H1 (cell line): ENCODE results near the gene NCAM1. TPM values are rescaled to one million over a fixed set of nuclear protein-coding genes. Genes with fewer than 3 reads are reported as not detected.

Experiments
- CTCF ChIA-PET: fragments of 300-600 bp; sonication (Branson Sonifier 250); formaldehyde crosslinking; loops from one replicate; lab custom pipeline; 2021; ENCODE audit not compliant: partially characterized antibody; lab: Charles Lee
- POLR2A ChIA-PET: fragments of 300-600 bp; sonication (Branson Sonifier 250); formaldehyde crosslinking; loops from one replicate; lab custom pipeline; 2021; ENCODE audit warnings: inconsistent platforms; ENCODE audit not compliant: partially characterized antibody; lab: Charles Lee
- DNase-seq, 2 experiments: peaks; one replicate each; pipeline versions ENCODE4 v3.0.0 to v3.0.0-alpha.2; 2010 to 2022; ENCODE audit warnings: low spot score in 2 of 2, low read depth in 1 of 2, mixed read lengths in 1 of 2
- FAIRE-seq: peaks from 2 replicates; lab custom pipeline; 2011; peaks lifted over from hg19 to GRCh38; lab: Jason Lieb, UNC
- H2AFZ ChIP-seq: 2 replicates; pipeline ENCODE4 v1.8.1; 2012; ENCODE audit warnings: low read length, inconsistent platforms
- H2AK5ac ChIP-seq: 2 replicates; pipeline ENCODE4 v1.6.1; 2013; ENCODE audit warnings: low read depth, low read length
- H2BK120ac ChIP-seq: replicated peaks from 2 replicates; pipeline ENCODE3; 2013; ENCODE audit warnings: low read depth, low read length, inconsistent platforms
- H2BK12ac ChIP-seq: 2 replicates; pipeline ENCODE4 v1.6.1; 2013; ENCODE audit warnings: low read depth, low read length
- H2BK15ac ChIP-seq: 2 replicates; pipeline ENCODE4 v1.6.1; 2013; ENCODE audit warnings: low read length
- H2BK20ac ChIP-seq: 2 replicates; pipeline ENCODE4 v1.6.1; 2013; ENCODE audit warnings: low read length
- H2BK5ac ChIP-seq: 2 replicates; pipeline ENCODE4 v1.6.1; 2013; ENCODE audit warnings: low read depth, low read length
- H3K14ac ChIP-seq: 2 replicates; pipeline ENCODE4 v1.6.1; 2013; ENCODE audit warnings: inconsistent platforms; ENCODE audit not compliant: insufficient read length
- H3K18ac ChIP-seq: 2 replicates; pipeline ENCODE4 v1.6.1; 2013; ENCODE audit warnings: low read length; ENCODE audit errors: extremely low read depth
- H3K23ac ChIP-seq: 2 replicates; pipeline ENCODE4 v1.6.1; 2013; ENCODE audit warnings: inconsistent platforms; ENCODE audit not compliant: insufficient read length
- H3K23me2 ChIP-seq: 2 replicates; pipeline ENCODE4 v1.6.1; 2013; ENCODE audit warnings: low read depth, low read length
- H3K27ac ChIP-seq: 2 replicates; pipeline ENCODE4 v1.6.1; 2011; ENCODE audit warnings: low read depth, low read length, inconsistent platforms
- H3K27me3 ChIP-seq, 4 experiments: replicated peaks in 1 of 4; 1 replicate in 1 of 4; 2 replicates in 3 of 4; pipeline versions ENCODE4 v1.6.1 to v1.8.1; 2011 to 2013; ENCODE audit warnings: low read length in 3 of 4, mild to moderate bottlenecking in 3 of 4, inconsistent platforms in 2 of 4, mixed read lengths in 2 of 4, moderate library complexity in 1 of 4; ENCODE audit not compliant: control insufficient read depth in 3 of 4, insufficient read depth in 3 of 4; ENCODE audit errors: extremely low read depth in 1 of 4
- H3K36me3 ChIP-seq, 4 experiments: 2 replicates each; pipeline versions ENCODE4 v1.6.1 to v1.8.1; 2011 to 2013; ENCODE audit warnings: mild to moderate bottlenecking in 4 of 4, low read length in 3 of 4, moderate library complexity in 2 of 4, control low read depth in 1 of 4, inconsistent platforms in 1 of 4; ENCODE audit not compliant: insufficient read depth in 4 of 4, control insufficient read depth in 2 of 4
- H3K4ac ChIP-seq: replicated peaks from 2 replicates; pipeline ENCODE3; 2013; ENCODE audit warnings: low read length, low read depth, mixed read lengths, inconsistent platforms; ENCODE audit not compliant: insufficient read length
- H3K4me1 ChIP-seq, 4 experiments: replicated peaks in 1 of 4; 1 replicate in 1 of 4; 2 replicates in 3 of 4; pipeline versions ENCODE4 v1.6.1 to v1.8.1; 2011 to 2013; ENCODE audit warnings: low read length in 3 of 4, inconsistent platforms in 2 of 4, mixed read lengths in 1 of 4; ENCODE audit not compliant: insufficient read depth in 4 of 4, control insufficient read depth in 3 of 4
- H3K4me2 ChIP-seq, 2 experiments: 2 replicates each; pipeline versions ENCODE4 v1.6.1 to v1.8.1; 2011 to 2013; ENCODE audit warnings: low read depth in 2 of 2, low read length in 2 of 2, control low read depth in 1 of 2, inconsistent platforms in 1 of 2, mild to moderate bottlenecking in 1 of 2; ENCODE audit not compliant: insufficient read depth in 1 of 2
- H3K4me3 ChIP-seq, 4 experiments: fragments of 200-600, 300-600 bp in 1 of 4; sonication (generic), shearing (Covaris generic), sonication (Bioruptor Twin) in 1 of 4; 2 replicates each; pipeline versions ENCODE4 v1.5.1 to v1.8.1; 2011 to 2016; ENCODE audit warnings: low read length in 4 of 4, low read depth in 3 of 4, control low read depth in 2 of 4, inconsistent platforms in 2 of 4, mild to moderate bottlenecking in 2 of 4, mixed read lengths in 1 of 4, moderate library complexity in 1 of 4; ENCODE audit not compliant: insufficient read depth in 2 of 4; ENCODE audit errors: extremely low read depth in 1 of 4
- H3K56ac ChIP-seq: replicated peaks from 2 replicates; pipeline ENCODE3; 2013; ENCODE audit warnings: low read depth, mild to moderate bottlenecking, mixed read lengths, low read length, inconsistent platforms; ENCODE audit not compliant: insufficient read length
- H3K79me1 ChIP-seq: 2 replicates; pipeline ENCODE4 v1.6.1; 2013; ENCODE audit warnings: low read depth, low read length, control low read depth
- H3K79me2 ChIP-seq, 2 experiments: 2 replicates each; pipeline versions ENCODE4 v1.6.1 to v1.8.1; 2012 to 2013; ENCODE audit warnings: low read length in 2 of 2, mild to moderate bottlenecking in 2 of 2, inconsistent platforms in 1 of 2; ENCODE audit not compliant: insufficient read depth in 2 of 2, control insufficient read depth in 1 of 2
- H3K9ac ChIP-seq, 4 experiments: replicated peaks in 1 of 4; 1 replicate in 1 of 4; 2 replicates in 3 of 4; pipeline versions ENCODE4 v1.6.1 to v1.8.1; 2011 to 2013; ENCODE audit warnings: low read depth in 3 of 4, low read length in 3 of 4, control low read depth in 2 of 4, mild to moderate bottlenecking in 2 of 4, moderate library complexity in 2 of 4, inconsistent platforms in 1 of 4; ENCODE audit errors: extremely low read depth in 1 of 4
- H3K9me3 ChIP-seq, 2 experiments: 2 replicates each; pipeline versions ENCODE4 v1.6.1 to v1.8.1; 2012 to 2013; ENCODE audit warnings: mild to moderate bottlenecking in 2 of 2, moderate library complexity in 2 of 2, control low read depth in 1 of 2, inconsistent platforms in 1 of 2, low read depth in 1 of 2, low read length in 1 of 2, mixed read lengths in 1 of 2; ENCODE audit not compliant: insufficient read depth in 2 of 2
- H4K20me1 ChIP-seq, 2 experiments: replicated peaks in 1 of 2; 2 replicates each; pipeline versions ENCODE3 to v1.8.1; 2011 to 2013; ENCODE audit warnings: inconsistent platforms in 2 of 2, low read length in 2 of 2, mild to moderate bottlenecking in 1 of 2; ENCODE audit not compliant: insufficient read depth in 2 of 2, control insufficient read depth in 1 of 2
- H4K5ac ChIP-seq: 2 replicates; pipeline ENCODE4 v1.6.1; 2013; ENCODE audit warnings: low read length, low read depth, mixed read lengths, inconsistent platforms; ENCODE audit not compliant: insufficient read length
- H4K8ac ChIP-seq: 2 replicates; pipeline ENCODE4 v1.8.0; 2013; ENCODE audit warnings: mild to moderate bottlenecking, moderate library complexity, low read length, inconsistent platforms; ENCODE audit not compliant: insufficient read depth; ENCODE audit errors: extremely low read depth
- H4K91ac ChIP-seq: replicated peaks from 2 replicates; pipeline ENCODE3; 2013; ENCODE audit warnings: low read length, mixed read lengths, inconsistent platforms; ENCODE audit not compliant: insufficient read length
- ATF2 ChIP-seq: IDR thresholded peaks from 2 replicates; pipeline ENCODE4 v1.6.1; 2012; ENCODE audit warnings: low read length, inconsistent platforms
- ATF3 ChIP-seq: IDR thresholded peaks from 2 replicates; pipeline ENCODE4 v1.6.1; 2011; ENCODE audit warnings: low read depth, mild to moderate bottlenecking, low read length; ENCODE audit not compliant: insufficient read depth
- EGR1 ChIP-seq: IDR thresholded peaks from 2 replicates; pipeline ENCODE4 v1.6.1; 2011; ENCODE audit warnings: low read depth, low read length, borderline replicate concordance
- KDM5A ChIP-seq: fragments of 200-600 bp; IDR thresholded peaks from 2 replicates; pipeline ENCODE4 v1.7.1; 2012; ENCODE audit warnings: mild to moderate bottlenecking, low read length, inconsistent platforms, mixed read lengths
- MAX ChIP-seq: IDR thresholded peaks from 2 replicates; pipeline ENCODE4 v1.6.1; 2012; ENCODE audit warnings: inconsistent platforms
- NANOG ChIP-seq: IDR thresholded peaks from 2 replicates; pipeline ENCODE4 v1.6.1; 2011; ENCODE audit warnings: low read length, low read depth, mild to moderate bottlenecking, inconsistent platforms; ENCODE audit not compliant: insufficient read depth, poor library complexity, severe bottlenecking
- WGBS, 2 experiments: shearing (Covaris generic) in 1 of 2; methylation state at CpG; one replicate each; pipeline versions ENCODE4 v1.1.6 to v1.1.7; 2013 to 2015; ENCODE audit warnings: low lambda C conversion rate in 2 of 2, mixed read lengths in 2 of 2, inconsistent platforms in 1 of 2, low coverage in 1 of 2, missing lambda C conversion rate in 1 of 2; ENCODE audit not compliant: insufficient replicate concordance in 2 of 2, insufficient coverage in 1 of 2, insufficient read length in 1 of 2; ENCODE audit errors: extremely low coverage in 1 of 2, missing lambda C conversion rate in 1 of 2; 5-methylcytosine and 5-hydroxymethylcytosine counted together
- polyA plus RNA-seq, 7 experiments: library from polyadenylated mRNA; depleted of rRNA in 3 of 7; stranded (reverse) in 5 of 7; unstranded in 2 of 7; fragments of >200 nt in 5 of 7; fragments of 200-250 nt in 2 of 7; gene quantifications; 1 replicate in 5 of 7; 2 replicates in 1 of 7; 4 replicates in 1 of 7; pipeline versions ENCODE4 v1.2.1 to v1.2.3, GENCODE V29; 2011 to 2013; ENCODE audit warnings: missing spikeins in 2 of 7, mixed read lengths in 2 of 7
- total RNA-seq: library from RNA; stranded (reverse); fragmentation: NEBNext Ultra II Directional; extraction: Animal tissue kit (Norgen Biotek cat#: 25700); gene quantifications from 2 replicates; pipeline ENCODE4 v1.2.1, GENCODE V29; 2021
- TF ChIP-seq, protein P1 (sequence below): IDR thresholded peaks from 2 replicates; pipeline ENCODE4 v1.6.1; 2012; ENCODE audit warnings: inconsistent platforms
- TF ChIP-seq, protein P2 (sequence below), 3 experiments: IDR thresholded peaks; 1 replicate in 2 of 3; 2 replicates in 1 of 3; pipeline versions ENCODE4 v1.5.1 to v1.6.1; 2011; ENCODE audit warnings: low read length in 3 of 3, mild to moderate bottlenecking in 3 of 3, inconsistent platforms in 2 of 3, low read depth in 1 of 3, moderate library complexity in 1 of 3; ENCODE audit not compliant: insufficient read depth in 1 of 3; ENCODE audit errors: control extremely low read depth in 1 of 3

NCAM1 gene
- total and polyA plus RNA-seq, 2 of the 8 experiments (the other 6 are each of a cell fraction or from before 2014, with no cell fraction given) = 3.1 to 4.3 TPM

DNA sequence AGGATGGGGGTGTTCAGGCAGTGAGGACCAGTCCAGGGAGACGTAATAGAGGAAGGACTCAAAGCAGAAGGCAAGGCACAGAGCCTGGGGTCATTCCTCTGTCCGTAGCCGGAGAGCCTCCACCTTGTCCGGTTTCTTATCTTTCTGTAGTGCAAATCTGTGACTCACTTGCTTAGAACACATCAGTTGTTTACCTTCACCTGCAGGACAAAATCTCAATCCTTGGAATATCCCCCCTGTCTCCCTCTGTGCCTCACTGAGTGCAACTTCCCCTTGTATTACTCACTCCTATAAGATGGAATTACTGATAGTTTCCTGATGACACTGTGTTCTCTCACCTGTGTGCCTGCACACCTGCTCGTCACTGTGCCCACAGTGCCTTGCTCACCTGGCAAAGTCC is 332.7 kb downstream of the NCAM1 start:
- Histone ChIP-seq H3K23ac (no peak overlapping the region), H3K23me2 (no peaks in the 10 kb centered on the region), H4K5ac (no peak overlapping the region), H2BK20ac (no peak overlapping the region), H4K20me1 (no peaks in the 10 kb centered on the region), H3K4me1 (peaks cover 0 to 14% (median 0%) of the 10 kb centered on the region in 4 experiments; a peak in 4 of 7 replicates), H3K4ac (no peak overlapping the region), H3K79me1 (no peaks in the 10 kb centered on the region), H3K9me3 (no peaks in the 10 kb centered on the region), H3K27me3 (no peaks in the 10 kb centered on the region), H2BK12ac (no peak overlapping the region), H3K36me3 (no peaks in the 10 kb centered on the region), H3K4me2 (no peak overlapping the region), H2AFZ (no peak overlapping the region), H3K4me3 (no peak overlapping the region), H4K8ac (no peak overlapping the region), H3K18ac (no peak overlapping the region), H2AK5ac (no peak overlapping the region), H3K27ac (no peak overlapping the region), H2BK15ac (no peak overlapping the region), H4K91ac (no peak overlapping the region), H3K79me2 (no peaks in the 10 kb centered on the region), H2BK5ac (no peak overlapping the region), H2BK120ac (no peak overlapping the region), H3K9ac (no peak overlapping the region), H3K14ac (no peak overlapping the region), H3K56ac (no peak overlapping the region)
- DNase-seq (no peak), FAIRE-seq (no peak)
- CTCF ChIA-PET = no interaction called here
- POLR2A ChIA-PET = no interaction called here
- WGBS, 2 experiments = 97% methylated on average over 5 of the region's 5 CpGs; no CpG with 5 or more reads in 1 of the 2 experiments
- TF ChIP-seq, protein P1, sequence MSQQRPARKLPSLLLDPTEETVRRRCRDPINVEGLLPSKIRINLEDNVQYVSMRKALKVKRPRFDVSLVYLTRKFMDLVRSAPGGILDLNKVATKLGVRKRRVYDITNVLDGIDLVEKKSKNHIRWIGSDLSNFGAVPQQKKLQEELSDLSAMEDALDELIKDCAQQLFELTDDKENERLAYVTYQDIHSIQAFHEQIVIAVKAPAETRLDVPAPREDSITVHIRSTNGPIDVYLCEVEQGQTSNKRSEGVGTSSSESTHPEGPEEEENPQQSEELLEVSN = no peak
- TF ChIP-seq KDM5A (no peak), EGR1 (no peak), MAX (no peak), NANOG (no peak), ATF3 (no peak), ATF2 (no peak)
- TF ChIP-seq, protein P2, sequence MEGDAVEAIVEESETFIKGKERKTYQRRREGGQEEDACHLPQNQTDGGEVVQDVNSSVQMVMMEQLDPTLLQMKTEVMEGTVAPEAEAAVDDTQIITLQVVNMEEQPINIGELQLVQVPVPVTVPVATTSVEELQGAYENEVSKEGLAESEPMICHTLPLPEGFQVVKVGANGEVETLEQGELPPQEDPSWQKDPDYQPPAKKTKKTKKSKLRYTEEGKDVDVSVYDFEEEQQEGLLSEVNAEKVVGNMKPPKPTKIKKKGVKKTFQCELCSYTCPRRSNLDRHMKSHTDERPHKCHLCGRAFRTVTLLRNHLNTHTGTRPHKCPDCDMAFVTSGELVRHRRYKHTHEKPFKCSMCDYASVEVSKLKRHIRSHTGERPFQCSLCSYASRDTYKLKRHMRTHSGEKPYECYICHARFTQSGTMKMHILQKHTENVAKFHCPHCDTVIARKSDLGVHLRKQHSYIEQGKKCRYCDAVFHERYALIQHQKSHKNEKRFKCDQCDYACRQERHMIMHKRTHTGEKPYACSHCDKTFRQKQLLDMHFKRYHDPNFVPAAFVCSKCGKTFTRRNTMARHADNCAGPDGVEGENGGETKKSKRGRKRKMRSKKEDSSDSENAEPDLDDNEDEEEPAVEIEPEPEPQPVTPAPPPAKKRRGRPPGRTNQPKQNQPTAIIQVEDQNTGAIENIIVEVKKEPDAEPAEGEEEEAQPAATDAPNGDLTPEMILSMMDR (IDR thresholded peaks at IDR 0.05; ENCODE audit: control extremely low read depth in 1 of 3, insufficient read depth in 1 of 3, low read depth in 1 of 3, low read length in 3 of 3) = no peak
